DMS153 treated with DMSO at 0.1 percent for 48 hours (cell line): Measurements from ENCODE around the gene NCOR1.

Experiments
- DNase-seq: peaks from one replicate; lab custom pipeline; 2025; ENCODE audit not compliant: unreplicated experiment; lab: John Stamatoyannopoulos, UW

Gene NCOR1

GRCh38 chr17:16037636-16038035 lies 177.7 kb downstream of the NCOR1 start:
- no peak for DNase-seq

- DNase-seq, result no peak
These were observed 179.1 kb downstream of the NCOR1 start for GRCh38 chr17:16036261-16036660.

- DNase-seq, result no peak
These were observed 181.5 kb downstream of the NCOR1 start for GRCh38 chr17:16033729-16034349.

DNA sequence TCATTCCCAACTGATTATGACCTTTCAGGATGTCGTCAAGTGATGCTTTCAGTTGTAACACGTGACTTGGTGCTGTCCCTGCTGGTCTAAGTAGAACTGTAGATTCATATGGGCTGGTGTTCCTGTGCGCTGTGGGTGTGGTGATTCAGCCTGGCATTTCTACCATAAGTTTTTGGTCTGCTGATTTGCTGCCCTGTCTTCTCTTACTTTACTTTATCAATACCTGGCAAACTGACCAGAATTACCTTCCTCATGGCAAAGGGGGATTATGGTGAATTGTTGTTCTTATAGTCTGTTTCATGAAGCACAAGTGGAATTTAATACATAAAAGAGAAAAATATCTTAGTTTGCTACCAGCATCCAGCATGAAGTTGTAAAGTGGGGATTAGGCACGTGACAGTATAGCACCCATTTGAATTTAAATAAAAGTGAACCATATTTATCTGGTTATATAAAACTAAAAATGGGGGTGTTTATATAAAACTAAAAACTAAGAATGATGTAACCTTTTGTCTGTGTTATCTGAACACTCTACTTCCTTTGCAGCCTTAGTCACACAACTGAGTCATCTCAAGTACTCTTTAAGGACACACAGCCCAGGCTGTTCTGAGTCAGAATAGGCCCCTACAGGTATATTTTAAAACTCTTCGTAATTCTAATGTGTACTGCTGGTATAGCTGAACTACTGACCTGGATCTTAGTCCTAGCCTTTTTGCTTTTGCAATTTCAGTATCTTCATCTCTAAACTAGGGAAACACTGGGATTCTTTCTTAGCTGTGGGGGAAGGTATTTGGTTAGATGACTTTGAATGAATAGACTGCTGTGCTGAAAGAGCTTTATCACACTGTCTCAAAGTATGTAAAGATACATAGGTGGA lies 187.4 kb downstream of the NCOR1 start:
- DNase-seq, result no peak

- DNase-seq, result no peak
These were observed 188.4 kb downstream of the NCOR1 start for GRCh38 chr17:16026895-16027294.

GRCh38 chr17:16025202-16025601 lies 190.1 kb downstream of the NCOR1 start:
- DNase-seq, result no peak

GRCh38 chr17:16023881-16024280 lies 191.5 kb downstream of the NCOR1 start:
- no peak for DNase-seq

GRCh38 chr17:16019347-16019746 lies 196.0 kb downstream of the NCOR1 start:
- DNase-seq, result no peak

DNA sequence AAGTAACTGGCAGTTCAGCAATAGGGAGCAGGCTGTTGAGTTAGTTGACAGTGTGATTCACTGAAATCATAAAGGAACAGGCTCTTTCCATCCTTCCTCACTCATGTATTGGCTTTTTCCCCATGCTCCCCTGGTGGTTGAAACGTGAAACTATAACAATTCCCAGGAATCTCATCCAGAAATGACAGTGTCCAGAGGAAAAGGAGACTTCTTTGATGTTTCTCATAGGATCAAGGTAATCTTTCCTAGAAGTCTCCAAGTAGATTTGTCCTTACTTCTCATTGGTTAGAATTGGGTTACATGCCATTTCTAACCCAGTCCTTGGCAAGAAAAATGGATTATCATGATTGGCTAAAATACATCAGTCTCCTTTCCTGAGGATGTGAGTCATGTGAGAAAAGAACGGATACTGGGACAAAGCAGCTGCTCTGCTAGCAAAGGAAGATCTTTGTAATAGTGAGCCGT lies 201.4 kb downstream of the NCOR1 start:
- no peak for DNase-seq

DNA sequence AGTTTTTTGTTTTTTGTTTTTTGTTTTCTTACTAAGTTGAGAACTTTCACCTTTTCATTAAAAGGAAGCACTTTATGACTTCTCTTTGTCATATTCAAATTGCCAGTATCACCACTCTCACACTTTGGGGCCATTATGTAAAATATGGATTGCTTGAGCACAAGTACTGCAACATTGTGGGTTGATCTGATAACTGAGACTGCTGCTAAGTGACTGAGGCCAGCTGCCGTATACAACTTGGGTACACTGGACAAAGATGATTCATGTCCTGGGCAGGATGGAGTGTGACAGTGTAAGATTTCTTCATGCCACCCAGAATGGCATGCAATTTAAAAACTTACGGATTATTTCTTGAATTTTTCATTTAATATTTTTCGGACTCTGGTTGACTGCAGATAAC lies 207.9 kb downstream of the NCOR1 start:
- no peak for DNase-seq

GRCh38 chr17:16005636-16006035 lies 209.7 kb downstream of the NCOR1 start:
- DNase-seq, result no peak

DNA sequence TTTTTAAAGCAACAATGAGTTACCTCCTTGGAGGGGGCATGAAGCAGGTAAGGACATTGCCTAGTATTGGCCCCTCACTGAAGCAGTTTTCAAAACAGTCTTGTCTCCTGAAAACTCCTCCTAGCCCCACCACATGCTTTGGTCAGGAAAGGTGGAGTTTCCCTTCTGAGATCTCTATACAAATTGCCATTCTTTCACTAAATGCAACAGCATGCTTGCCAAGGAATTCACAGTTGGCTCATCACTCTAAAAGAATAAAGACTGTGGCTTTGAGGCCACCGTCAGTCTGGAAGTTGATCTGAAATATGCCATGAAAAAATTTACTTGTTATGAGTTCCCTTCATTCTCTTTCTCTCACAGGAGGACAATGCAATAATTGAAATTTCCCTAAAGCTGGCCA lies 211.5 kb downstream of the NCOR1 start:
- DNase-seq, result no peak

- no peak for DNase-seq
These were observed 212.6 kb downstream of the NCOR1 start for GRCh38 chr17:16002708-16003260.

DNA sequence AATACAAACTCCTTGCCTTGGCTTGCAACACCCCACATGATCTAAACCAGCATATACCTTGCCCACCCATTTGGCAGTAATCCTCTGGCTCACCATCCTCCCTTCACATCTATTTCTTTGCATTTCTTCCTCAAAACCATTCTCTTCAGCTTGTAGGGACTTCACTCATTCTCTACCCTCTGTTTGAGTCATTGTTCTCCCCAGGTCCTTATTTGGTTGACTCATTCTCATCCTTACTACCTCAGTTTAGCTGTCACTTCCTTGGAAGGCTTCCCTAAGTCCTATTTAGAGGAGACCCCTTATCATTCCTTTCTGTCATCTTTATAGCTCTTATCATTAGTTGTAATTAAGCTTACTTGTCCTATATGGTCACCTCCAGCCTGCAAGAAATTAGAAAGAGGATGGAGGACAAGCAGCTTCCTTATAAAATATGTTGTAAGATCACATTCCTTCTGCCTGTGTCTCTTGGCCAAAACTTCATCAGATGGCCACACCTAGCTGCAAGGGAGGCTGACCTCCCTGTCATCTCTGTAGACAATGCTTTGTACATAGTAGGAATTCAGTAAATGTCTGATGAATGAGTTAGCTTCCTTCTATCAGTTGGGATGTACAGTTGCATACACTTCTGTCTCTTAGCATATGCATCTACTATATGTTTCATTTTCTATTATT lies 214.0 kb downstream of the NCOR1 start:
- DNase-seq, result no peak

DNA sequence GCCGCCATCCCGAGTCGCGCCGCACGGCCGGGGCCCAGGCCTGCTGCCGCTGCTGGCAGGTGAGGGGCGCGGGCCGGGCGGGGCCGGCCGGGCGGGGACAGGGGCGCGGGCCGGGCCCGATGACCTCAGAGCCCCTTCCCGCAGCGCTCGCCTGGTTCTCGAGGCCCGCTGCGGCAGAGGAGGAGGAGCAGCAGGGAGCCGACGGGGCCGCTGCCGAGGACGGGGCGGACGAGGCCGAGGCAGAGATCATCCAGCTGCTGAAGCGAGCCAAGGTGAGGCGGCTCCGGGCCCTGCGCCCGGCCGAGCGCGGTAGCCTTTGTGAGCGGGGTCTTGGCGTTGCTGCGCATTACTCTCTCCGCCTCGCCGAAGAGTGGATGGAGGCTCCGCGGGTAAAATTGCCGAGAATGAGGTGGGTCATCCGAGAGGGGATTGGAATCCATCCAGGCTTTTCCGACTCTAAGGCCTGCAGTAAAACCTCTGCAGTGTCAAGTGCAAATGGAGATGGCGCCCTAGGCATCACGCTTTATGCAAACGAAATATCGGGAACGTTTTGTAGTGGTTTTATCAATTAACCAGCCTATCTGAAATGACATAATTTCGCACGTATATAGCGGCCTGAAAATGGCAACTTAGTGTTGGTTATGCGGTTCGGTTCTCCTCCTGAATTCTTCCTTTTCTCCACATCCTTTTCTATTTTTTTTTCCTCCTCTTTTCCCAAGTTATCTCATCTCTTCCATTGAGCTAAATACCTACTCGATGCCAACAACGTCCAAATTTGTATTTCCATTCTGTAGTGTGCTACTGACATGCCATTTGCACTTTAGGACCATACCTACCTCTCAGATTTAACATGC lies 215.1 kb downstream of the NCOR1 start:
- no peak for DNase-seq

DNA sequence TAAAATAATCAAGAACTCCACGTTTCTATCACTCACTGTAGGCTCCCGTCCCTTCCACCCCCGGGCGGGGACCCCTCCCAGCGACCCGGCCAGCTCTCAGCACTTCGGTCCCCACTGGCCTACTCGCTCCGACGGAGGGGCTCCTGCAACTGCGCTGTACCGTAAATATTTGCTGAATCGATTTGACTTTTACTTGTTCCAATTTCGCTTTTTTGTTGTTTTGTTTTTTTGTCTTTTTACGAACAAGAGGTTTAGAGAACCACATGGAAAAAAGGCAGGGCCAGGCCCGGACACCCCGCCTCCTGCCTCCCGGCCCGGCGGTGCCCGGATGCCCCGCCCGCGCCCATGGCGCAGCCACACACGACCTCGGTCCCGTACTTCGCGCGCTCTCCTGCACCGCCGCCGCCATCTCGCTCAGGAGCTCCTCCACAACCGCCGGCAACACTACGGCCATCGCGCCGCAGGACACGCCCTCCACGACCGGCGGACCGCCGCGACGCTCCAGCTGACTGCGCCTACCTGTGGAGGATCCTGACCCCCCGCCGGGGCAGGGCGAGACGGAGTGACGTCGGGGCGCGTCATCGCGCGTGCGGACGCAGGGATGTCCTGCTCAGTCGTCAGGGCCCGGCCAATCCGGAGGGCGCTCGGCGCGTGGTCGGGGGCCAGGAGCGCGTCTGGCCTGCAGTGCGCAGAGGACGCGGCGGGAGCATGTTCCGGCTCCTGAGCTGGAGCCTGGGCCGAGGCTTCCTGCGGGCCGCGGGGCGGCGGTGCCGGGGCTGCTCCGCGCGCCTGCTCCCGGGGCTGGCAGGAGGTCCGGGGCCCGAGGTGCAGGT lies 216.0 kb downstream of the NCOR1 start, which contains the start of the genes TTC19 and ZSWIM7:
TTC19 (plus strand) TSS at position 684 of the 833 bp plus-strand sequence; CDS start at position 709, 25 bp downstream.
ZSWIM7 (minus strand) TSS at position 564 of the 833 bp plus-strand sequence; CDS start at position 454, 110 bp downstream.
- peak; percentile 69 for DNase-seq

DNA sequence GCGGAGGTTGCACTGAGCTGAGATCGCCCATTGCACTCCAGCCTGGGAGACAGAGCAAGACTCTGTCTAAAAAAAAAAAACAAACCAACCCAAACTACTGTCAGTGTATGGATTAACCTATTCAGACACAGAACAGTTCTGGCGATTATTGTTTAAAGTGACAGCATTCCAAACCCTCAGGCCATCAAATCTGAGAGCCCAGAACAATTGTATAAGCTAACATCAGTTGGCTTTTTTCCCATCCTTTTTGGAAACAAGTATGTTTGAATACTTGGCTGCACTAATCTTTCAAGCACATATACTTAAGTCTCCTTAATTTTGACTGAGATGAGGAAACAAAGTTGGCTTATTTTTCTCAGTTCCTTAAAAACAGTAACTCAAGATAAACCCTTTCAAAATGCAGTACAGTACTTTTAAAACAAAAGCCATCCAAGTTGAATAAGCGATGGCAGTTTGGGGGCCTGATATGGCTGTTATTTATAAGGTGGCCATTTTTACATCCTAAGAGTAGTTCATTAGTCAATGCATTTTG lies 217.2 kb downstream of the NCOR1 start:
- DNase-seq, result no peak

- no peak for DNase-seq
These were observed 219.0 kb downstream of the NCOR1 start for GRCh38 chr17:15996322-15996721.
